K562 (cell line): ENCODE measurements around the gene RNF187. TPM values are rescaled to one million over a fixed set of nuclear protein-coding genes. Genes with fewer than 3 reads are reported as not detected.

Experiments
- CBFB ChIP-seq: sonication (generic); formaldehyde crosslinking; IDR thresholded peaks from 2 replicates; pipeline ENCODE4 v1.4.0; 2020; ENCODE audit warnings: mild to moderate bottlenecking, missing genetic modification reagents
- CGGBP1 ChIP-seq: fragments of 250-450 bp; sonication (Bioruptor Pico); IDR thresholded peaks from 2 replicates; pipeline ENCODE4 v1.9.0; 2021; ENCODE audit warnings: mild to moderate bottlenecking
- E4F1 ChIP-seq: fragments of 250-450 bp; sonication (Bioruptor Pico); IDR thresholded peaks from 2 replicates; pipeline ENCODE4 v1.5.0; 2021; ENCODE audit warnings: mild to moderate bottlenecking, borderline replicate concordance
- EZH2 ChIP-seq: IDR thresholded peaks from 2 replicates; pipeline ENCODE4 v1.6.1; 2012; ENCODE audit warnings: low read depth, mild to moderate bottlenecking, inconsistent platforms, low read length, borderline replicate concordance
- LCOR ChIP-seq: sonication (generic); formaldehyde crosslinking; IDR thresholded peaks from 2 replicates; pipeline ENCODE4 v1.8.0; 2022; ENCODE audit warnings: mild to moderate bottlenecking, missing genetic modification reagents
- MAFF ChIP-seq: IDR thresholded peaks from 2 replicates; pipeline ENCODE4 v1.6.1; 2012; ENCODE audit warnings: low read length, improper control_type of control experiment
- MLX ChIP-seq, 2 experiments: fragments of 450-650 bp in 1 of 2; sonication (generic) in 1 of 2; formaldehyde crosslinking; conservative IDR thresholded peaks; 2 replicates each; pipeline versions ENCODE4 v1.4.0 to v1.8.1; 2020 to 2022; ENCODE audit warnings: mild to moderate bottlenecking in 1 of 2, missing genetic modification reagents in 1 of 2
- MYC ChIP-seq, 2 experiments: fragments of 250-450 bp in 1 of 2; sonication (Bioruptor Pico) in 1 of 2; IDR thresholded peaks; 2 replicates each; pipeline versions ENCODE4 v1.5.1 to v1.6.1; 2012 to 2021; ENCODE audit warnings: low read depth in 2 of 2, borderline replicate concordance in 1 of 2, improper control_type of control experiment in 1 of 2, low read length in 1 of 2, mild to moderate bottlenecking in 1 of 2, moderate library complexity in 1 of 2
- NFRKB ChIP-seq: fragments of 450-650 bp; IDR thresholded peaks from 2 replicates; pipeline ENCODE4 v1.6.1; 2016; ENCODE audit warnings: low read depth
- NFYB ChIP-seq: IDR thresholded peaks from 2 replicates; pipeline ENCODE4 v1.6.1; 2011; ENCODE audit warnings: mild to moderate bottlenecking, moderate library complexity; ENCODE audit not compliant: insufficient read length; ENCODE audit errors: extremely low read depth
- RREB1 ChIP-seq: fragments of 250-450 bp; sonication (Bioruptor Pico); IDR thresholded peaks from 2 replicates; pipeline ENCODE4 v1.4.0; 2020
- SMARCA5 ChIP-seq: fragments of 450-650 bp; IDR thresholded peaks from 2 replicates; pipeline ENCODE4 v1.6.1; 2016
- TAL1 ChIP-seq: fragments of 450-650 bp; IDR thresholded peaks from 2 replicates; pipeline ENCODE4 v1.6.1; 2016; ENCODE audit warnings: mild to moderate bottlenecking
- THAP12 ChIP-seq: fragments of 250-450 bp; sonication (Bioruptor Pico); IDR thresholded peaks from 2 replicates; pipeline ENCODE4 v1.9.0; 2021; ENCODE audit warnings: mild to moderate bottlenecking, inconsistent platforms
- WHSC1 ChIP-seq: IDR thresholded peaks from one replicate; pipeline ENCODE4 v1.6.1; 2012; ENCODE audit warnings: low read length, control low read depth, inconsistent platforms
- ZNF212 ChIP-seq: fragments of 450-650 bp; formaldehyde crosslinking; IDR thresholded peaks from 2 replicates; pipeline ENCODE4 v1.4.0; 2020; ENCODE audit warnings: mild to moderate bottlenecking
- ZNF507 ChIP-seq: conservative IDR thresholded peaks from 2 replicates; pipeline ENCODE4 v1.6.1; 2017; ENCODE audit warnings: missing genetic modification characterization, missing compliant biosample characterization
- polyA plus RNA-seq, 8 experiments: library from polyadenylated mRNA; depleted of rRNA in 4 of 8; stranded (reverse) in 5 of 8; unstranded in 3 of 8; fragments of >200 nt; fragmentation: Nextera tagmentation in 2 of 8; fragmentation: Illumina TruSeq in 1 of 8; extraction: Ambion mirVana in 2 of 8; extraction: Trizol in 1 of 8; gene quantifications; 2 replicates each; pipeline versions ENCODE4 v1.2.1 to v1.2.3, GENCODE V29; 2011 to 2014; ENCODE audit warnings: inconsistent platforms in 1 of 8, missing spikeins in 1 of 8
- total RNA-seq, 7 experiments: library from RNA; depleted of rRNA in 6 of 7; stranded (reverse); fragments of >200 nt in 6 of 7; fragmentation: Illumina TruSeq in 2 of 7; extraction: Trizol in 2 of 7; gene quantifications; 2 replicates each; pipeline versions ENCODE4 v1.2.1 to v1.2.3, GENCODE V29; 2011 to 2021; ENCODE audit warnings: low replicate concordance in 1 of 7

The RNF187 gene
- total and polyA plus RNA-seq, 9 of the 15 experiments (the other 6 are each of a cell fraction or from before 2014, with no cell fraction given) = 2.3 to 119 (median 41.9) TPM

GRCh38 chr1:228512781-228513198 is 25.6 kb downstream of the RNF187 start (continued):
- 0 out of 2 replicates have a peak, but pooled peaks have one; percentile 36 for TF ChIP-seq THAP12 (CRISPR knock-in tag)
- TF ChIP-seq LCOR (CRISPR knock-in tag) = no peak
- TF ChIP-seq NFRKB = peak; percentile 43; the same call in 1 of the 2 replicates
- TF ChIP-seq EZH2 = no peak
- TF ChIP-seq MYC (IDR thresholded peaks at IDR 0.05; ENCODE audit: low read depth, low read length) = no peak
- TF ChIP-seq MYC (CRISPR knock-in tag; IDR thresholded peaks at IDR 0.05; ENCODE audit: borderline replicate concordance, low read depth) = no peak
- TF ChIP-seq MLX (CRISPR knock-in tag; conservative IDR thresholded peaks at IDR 0.05) = no peak
- no peak for TF ChIP-seq E4F1 (CRISPR knock-in tag)
- TF ChIP-seq ZNF212 (CRISPR knock-in tag) = no peak
- no peak for TF ChIP-seq NFYB
- 0 out of 2 replicates have a peak, but pooled peaks have one; percentile 32 for TF ChIP-seq CBFB (CRISPR knock-in tag)
- TF ChIP-seq SMARCA5 = no peak
- no peak for TF ChIP-seq TAL1
- no peak for TF ChIP-seq MAFF
- TF ChIP-seq CGGBP1 (CRISPR knock-in tag) = 0 out of 2 replicates have a peak, but pooled peaks have one; percentile 10
- no peak for TF ChIP-seq WHSC1
- no peak for TF ChIP-seq ZNF507 (tag)
- TF ChIP-seq RREB1 (CRISPR knock-in tag) = 0 out of 2 replicates have a peak, but pooled peaks have one; percentile 51
